Natural killer cell (primary cell): ENCODE measurements around the gene EXOC4. TPM values are rescaled to one million over a fixed set of nuclear protein-coding genes. Genes with fewer than 3 reads are reported as not detected.

Source experiments
- ATAC-seq, 3 donors: fragments of 150-1000 bp in 2 of 3; fragments of 200-7000 bp in 1 of 3; cut with Tn5 transposase; 1 replicate in 1 of 3; 2 replicates in 2 of 3; pipeline ENCODE4 v1.10.0; 2021; ENCODE audit warnings: mild to moderate bottlenecking in 2 of 3, moderate library complexity in 2 of 3
- DNase-seq, 2 donors: peaks; one replicate each; pipeline versions ENCODE4 v3.0.0 to v3.0.0-alpha.2; 2013 to 2021; ENCODE audit warnings: mixed read lengths in 1 of 2
- H3K27ac ChIP-seq: one replicate; pipeline ENCODE4 v1.5.1; 2013; ENCODE audit warnings: mild to moderate bottlenecking, low read length
- H3K27me3 ChIP-seq: one replicate; pipeline ENCODE4 v1.6.1; 2013; ENCODE audit warnings: low read length; ENCODE audit not compliant: control insufficient read depth, insufficient read depth
- H3K36me3 ChIP-seq: one replicate; pipeline ENCODE4 v1.6.1; 2013; ENCODE audit warnings: low read length; ENCODE audit not compliant: control insufficient read depth, insufficient read depth
- H3K4me1 ChIP-seq: one replicate; pipeline ENCODE4 v1.6.1; 2013; ENCODE audit warnings: low read length; ENCODE audit not compliant: control insufficient read depth, insufficient read depth
- H3K4me3 ChIP-seq: one replicate; pipeline ENCODE4 v1.5.1; 2013; ENCODE audit warnings: low read length
- H3K9me3 ChIP-seq: one replicate; pipeline ENCODE4 v1.6.1; 2013; ENCODE audit warnings: low read length; ENCODE audit not compliant: control insufficient read depth, insufficient read depth
- H3K27ac Mint-ChIP-seq, 2 donors: one replicate each; pipeline ENCODE4 v1.8.0; 2022; ENCODE audit warnings: mild to moderate bottlenecking in 2 of 2, mixed read lengths in 2 of 2, moderate library complexity in 1 of 2
- H3K27me3 Mint-ChIP-seq, 2 donors: one replicate each; pipeline ENCODE4 v1.8.0; 2022; ENCODE audit warnings: low read depth in 2 of 2, mixed read lengths in 2 of 2
- H3K36me3 Mint-ChIP-seq: one replicate; pipeline ENCODE4 v1.8.0; 2022; ENCODE audit warnings: mixed read lengths
- H3K4me1 Mint-ChIP-seq, 2 donors: one replicate each; pipeline ENCODE4 v1.8.0; 2022; ENCODE audit warnings: mixed read lengths in 2 of 2
- H3K4me3 Mint-ChIP-seq: one replicate; pipeline ENCODE4 v1.8.0; 2022; ENCODE audit warnings: mild to moderate bottlenecking, moderate library complexity, mixed read lengths
- H3K9me3 Mint-ChIP-seq, 2 donors: one replicate each; pipeline ENCODE4 v1.8.0; 2022; ENCODE audit warnings: mixed read lengths in 2 of 2
- CTCF ChIP-seq: fragments of 200-600 bp; IDR thresholded peaks from one replicate; pipeline ENCODE4 v1.8.0; 2022; ENCODE audit warnings: antibody characterized with exemption
- WGBS: methylation state at CpG from one replicate; pipeline ENCODE4 v1.1.7; 2013; ENCODE audit warnings: missing lambda C conversion rate; ENCODE audit not compliant: insufficient coverage; 5-methylcytosine and 5-hydroxymethylcytosine counted together
- intact Hi-C: fragments of 100-400 bp; cut with micrococcal nuclease; formaldehyde crosslinking; loops from one replicate; pipeline ENCODE4 v1.14.2; 2022
- total RNA-seq, 4 donors: library from RNA; stranded (reverse); fragments of 120-200 nt in 1 of 4; gene quantifications; one replicate each; pipeline versions ENCODE4 v1.2.3 to v1.2.4, GENCODE V29; 2013 to 2022

Gene EXOC4
- total RNA-seq, 3 donors from 2014 or later (not counting 1 experiment from before 2014, with no cell fraction given) = 105 to 148 (median 123) TPM

GRCh38 chr7:133971625-133972024, 718.7 kb downstream of the EXOC4 start:
- no peak for TF ChIP-seq CTCF
- H3K9me3 Mint-ChIP-seq = peaks cover 6 to 11% of the 10 kb centered on the region in 2 donors
- no peak overlapping the region for H3K27ac Mint-ChIP-seq
- Histone ChIP-seq H3K4me1 (no peaks in the 10 kb centered on the region), H3K36me3 (no peaks in the 10 kb centered on the region), H3K9me3 (no peaks in the 10 kb centered on the region), H3K27ac (no peak overlapping the region), H3K27me3 (no peaks in the 10 kb centered on the region), H3K4me3 (no peak overlapping the region)
- no peak overlapping the region for H3K4me3 Mint-ChIP-seq
- ATAC-seq (no peak), DNase-seq (no peak)
- 93% methylated on average over 2 of the region's 2 CpGs for WGBS
- intact Hi-C loops = no loop called here
- H3K27me3 Mint-ChIP-seq = no peaks in the 10 kb centered on the region
- peaks cover 8 to 10% of the 10 kb centered on the region in 2 donors for H3K4me1 Mint-ChIP-seq
- peaks cover 12% of the 10 kb centered on the region for H3K36me3 Mint-ChIP-seq

GRCh38 chr7:133973710-133974109, 720.8 kb downstream of the EXOC4 start:
- Mint-ChIP-seq H3K27me3 (no peaks in the 10 kb centered on the region), H3K9me3 (no peaks in the 10 kb centered on the region), H3K4me3 (no peak overlapping the region), H3K27ac (no peak overlapping the region), H3K4me1 (peaks cover 17 to 20% of the 10 kb centered on the region in 2 donors), H3K36me3 (no peaks in the 10 kb centered on the region)
- H3K4me3 ChIP-seq = no peak overlapping the region
- no peaks in the 10 kb centered on the region for H3K4me1 ChIP-seq
- no CpG with 5 or more reads among the region's 2 CpGs for WGBS
- intact Hi-C loops = no loop called here
- no peak overlapping the region for H3K27ac ChIP-seq
- no peak for TF ChIP-seq CTCF
- no peaks in the 10 kb centered on the region for H3K9me3 ChIP-seq
- no peaks in the 10 kb centered on the region for H3K36me3 ChIP-seq
- no peak for ATAC-seq
- no peak for DNase-seq
- no peaks in the 10 kb centered on the region for H3K27me3 ChIP-seq

GRCh38 chr7:133975130-133975529, 722.3 kb downstream of the EXOC4 start:
- Mint-ChIP-seq H3K27me3 (no peaks in the 10 kb centered on the region), H3K36me3 (peaks cover 6% of the 10 kb centered on the region), H3K27ac (no peak overlapping the region), H3K4me1 (peaks cover 16 to 17% of the 10 kb centered on the region in 2 donors), H3K9me3 (no peaks in the 10 kb centered on the region), H3K4me3 (no peak overlapping the region)
- ATAC-seq (no peak), DNase-seq (no peak)
- Histone ChIP-seq H3K27me3 (no peaks in the 10 kb centered on the region), H3K27ac (no peak overlapping the region), H3K36me3 (no peaks in the 10 kb centered on the region), H3K9me3 (no peaks in the 10 kb centered on the region), H3K4me1 (no peaks in the 10 kb centered on the region), H3K4me3 (no peak overlapping the region)
- no peak for TF ChIP-seq CTCF
- intact Hi-C loops = no loop called here

- no peak for TF ChIP-seq CTCF
- no peaks in the 10 kb centered on the region for H3K27me3 ChIP-seq
- H3K27ac ChIP-seq = no peak overlapping the region
- ATAC-seq = no peak
- Mint-ChIP-seq H3K27ac (peak overlapping the region in 1 of 2 donors; percentile 27), H3K27me3 (no peaks in the 10 kb centered on the region), H3K36me3 (peaks cover 7% of the 10 kb centered on the region), H3K4me3 (no peak overlapping the region), H3K4me1 (peaks cover 16 to 17% of the 10 kb centered on the region in 2 donors), H3K9me3 (no peaks in the 10 kb centered on the region)
- H3K4me3 ChIP-seq = no peak overlapping the region
- H3K4me1 ChIP-seq = no peaks in the 10 kb centered on the region
- no peak for DNase-seq
- no peaks in the 10 kb centered on the region for H3K36me3 ChIP-seq
- no peaks in the 10 kb centered on the region for H3K9me3 ChIP-seq
- 96% methylated on average over 1 of the region's 1 CpG for WGBS
- intact Hi-C loops = no loop called here
Measured at GRCh38 chr7:133976140-133976539, 723.3 kb downstream of the EXOC4 start.
